Measurements from ENCODE around the gene INO80.

Gene INO80

DNA sequence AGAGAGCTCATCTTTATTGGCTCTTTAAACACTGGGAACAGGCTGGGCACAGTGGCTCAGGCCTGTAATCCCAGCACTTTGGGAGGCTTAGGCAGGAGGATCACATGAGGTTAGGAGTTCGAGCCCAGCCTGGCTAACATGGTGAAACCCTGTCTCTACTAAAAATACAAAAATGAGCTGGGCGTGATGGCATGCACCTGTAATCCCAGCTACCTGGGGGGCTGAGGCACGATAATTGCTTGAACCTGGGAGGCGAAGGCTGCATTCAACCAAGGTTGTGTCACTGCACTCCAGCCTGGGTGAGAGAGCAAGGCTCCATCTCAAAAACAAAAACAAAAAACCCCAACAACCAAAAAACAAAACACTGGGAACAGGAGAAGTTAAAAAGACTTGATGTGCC, 90.7 kb downstream of the INO80 start:
- H3K4me3 ChIP-seq (ENCODE audit: low read depth in 1 of 2, low read length in 1 of 2) = no peak overlapping the region
- H3K27me3 ChIP-seq = no peaks in the 10 kb centered on the region
- no peaks in the 10 kb centered on the region for H3K4me1 ChIP-seq (ENCODE audit: control insufficient read depth in 1 of 2, insufficient read depth in 1 of 2, low read depth in 1 of 2, low read length in 1 of 2)
- TF ChIP-seq, protein P1, sequence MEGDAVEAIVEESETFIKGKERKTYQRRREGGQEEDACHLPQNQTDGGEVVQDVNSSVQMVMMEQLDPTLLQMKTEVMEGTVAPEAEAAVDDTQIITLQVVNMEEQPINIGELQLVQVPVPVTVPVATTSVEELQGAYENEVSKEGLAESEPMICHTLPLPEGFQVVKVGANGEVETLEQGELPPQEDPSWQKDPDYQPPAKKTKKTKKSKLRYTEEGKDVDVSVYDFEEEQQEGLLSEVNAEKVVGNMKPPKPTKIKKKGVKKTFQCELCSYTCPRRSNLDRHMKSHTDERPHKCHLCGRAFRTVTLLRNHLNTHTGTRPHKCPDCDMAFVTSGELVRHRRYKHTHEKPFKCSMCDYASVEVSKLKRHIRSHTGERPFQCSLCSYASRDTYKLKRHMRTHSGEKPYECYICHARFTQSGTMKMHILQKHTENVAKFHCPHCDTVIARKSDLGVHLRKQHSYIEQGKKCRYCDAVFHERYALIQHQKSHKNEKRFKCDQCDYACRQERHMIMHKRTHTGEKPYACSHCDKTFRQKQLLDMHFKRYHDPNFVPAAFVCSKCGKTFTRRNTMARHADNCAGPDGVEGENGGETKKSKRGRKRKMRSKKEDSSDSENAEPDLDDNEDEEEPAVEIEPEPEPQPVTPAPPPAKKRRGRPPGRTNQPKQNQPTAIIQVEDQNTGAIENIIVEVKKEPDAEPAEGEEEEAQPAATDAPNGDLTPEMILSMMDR (IDR thresholded peaks at IDR 0.05) = no peak
- H3K27ac ChIP-seq = no peak overlapping the region
- peaks cover 41% of the 10 kb centered on the region for H3K36me3 ChIP-seq
- no peaks in the 10 kb centered on the region for H3K9me3 ChIP-seq

- no peaks in the 10 kb centered on the region for H3K4me1 ChIP-seq (ENCODE audit: control insufficient read depth in 1 of 2, insufficient read depth in 1 of 2, low read depth in 1 of 2, low read length in 1 of 2)
- H3K27me3 ChIP-seq = no peaks in the 10 kb centered on the region
- H3K36me3 ChIP-seq = peaks cover 46% of the 10 kb centered on the region
- H3K9me3 ChIP-seq = no peaks in the 10 kb centered on the region
- no peak overlapping the region for H3K27ac ChIP-seq
- TF ChIP-seq, protein P1 (IDR thresholded peaks at IDR 0.05) = no peak
- no peak overlapping the region for H3K4me3 ChIP-seq (ENCODE audit: low read depth in 1 of 2, low read length in 1 of 2)
Measured at GRCh38 chr15:41024885-41025284, 91.2 kb downstream of the INO80 start.

GRCh38 chr15:41024131-41024530, 91.9 kb downstream of the INO80 start:
- peaks cover 50% of the 10 kb centered on the region for H3K36me3 ChIP-seq
- no peak overlapping the region for H3K27ac ChIP-seq
- no peak overlapping the region for H3K4me3 ChIP-seq (ENCODE audit: low read depth in 1 of 2, low read length in 1 of 2)
- H3K27me3 ChIP-seq = no peaks in the 10 kb centered on the region
- TF ChIP-seq, protein P1 (IDR thresholded peaks at IDR 0.05) = no peak
- no peaks in the 10 kb centered on the region for H3K4me1 ChIP-seq (ENCODE audit: control insufficient read depth in 1 of 2, insufficient read depth in 1 of 2, low read depth in 1 of 2, low read length in 1 of 2)
- H3K9me3 ChIP-seq = no peaks in the 10 kb centered on the region

DNA sequence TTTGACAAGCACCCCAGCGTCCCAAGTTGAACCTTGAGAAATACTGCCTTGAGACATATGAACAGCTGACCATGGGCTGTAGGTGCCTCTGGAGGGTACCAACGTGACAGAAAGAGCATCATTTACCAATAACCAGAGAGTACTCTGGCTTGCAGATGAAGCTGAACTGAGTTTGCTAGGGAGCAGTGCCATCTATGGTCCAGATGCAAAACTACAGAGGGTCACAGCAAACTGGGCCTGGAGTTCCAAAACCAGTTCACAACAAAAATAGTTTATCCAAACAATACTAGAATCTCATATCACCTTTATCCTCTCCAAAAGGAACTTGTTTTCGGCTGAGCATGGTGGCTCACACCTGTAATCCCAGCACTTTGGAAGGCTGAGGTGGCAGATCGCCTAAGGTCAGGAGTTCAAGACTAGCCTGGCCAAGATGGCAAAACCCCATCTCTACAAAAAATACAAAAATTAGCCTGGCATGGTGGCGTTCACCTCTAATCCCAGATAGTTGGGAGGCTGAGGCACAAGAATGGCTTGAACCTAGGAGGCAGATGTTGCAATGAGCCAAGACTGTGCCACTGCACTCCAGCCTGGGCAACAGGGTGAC, 93.5 kb downstream of the INO80 start:
- H3K27ac ChIP-seq = no peak overlapping the region
- H3K36me3 ChIP-seq = peaks cover 52% of the 10 kb centered on the region

DNA sequence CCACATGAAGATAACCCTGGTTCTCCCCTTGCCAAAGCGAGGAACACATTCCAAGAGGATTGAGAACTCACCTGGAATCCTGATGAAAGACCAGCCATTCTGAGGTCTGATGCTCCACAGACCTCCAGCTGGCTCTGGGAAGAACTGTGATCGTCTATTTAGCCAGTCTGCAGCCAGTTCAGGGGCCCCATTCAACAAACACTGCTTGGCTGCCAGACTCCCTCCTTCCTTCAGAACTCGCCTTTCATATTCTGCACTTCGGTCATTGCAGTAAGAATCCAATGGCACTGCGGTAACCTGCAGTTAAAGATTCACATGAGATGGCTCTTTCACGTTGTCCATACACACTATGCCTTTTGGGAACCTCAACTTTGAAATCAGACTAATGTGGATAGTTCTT, 95.3 kb downstream of the INO80 start:
- no peak overlapping the region for H3K27ac ChIP-seq
- no peaks in the 10 kb centered on the region for H3K27me3 ChIP-seq
- TF ChIP-seq, protein P1 (IDR thresholded peaks at IDR 0.05) = no peak
- H3K9me3 ChIP-seq = no peaks in the 10 kb centered on the region
- peaks cover 43% of the 10 kb centered on the region for H3K36me3 ChIP-seq
- no peak overlapping the region for H3K4me3 ChIP-seq (ENCODE audit: low read depth in 1 of 2, low read length in 1 of 2)
- peaks cover 0 to 3% of the 10 kb centered on the region in 2 experiments for H3K4me1 ChIP-seq (ENCODE audit: control insufficient read depth in 1 of 2, insufficient read depth in 1 of 2, low read depth in 1 of 2, low read length in 1 of 2)

More for the DNA sequence above, 93.5 kb downstream of the INO80 start:
- H3K9me3 ChIP-seq = no peaks in the 10 kb centered on the region
- TF ChIP-seq, protein P1 (IDR thresholded peaks at IDR 0.05) = no peak
- no peak overlapping the region for H3K4me3 ChIP-seq (ENCODE audit: low read depth in 1 of 2, low read length in 1 of 2)
- H3K27me3 ChIP-seq = no peaks in the 10 kb centered on the region
- peaks cover 0 to under 1% of the 10 kb centered on the region in 2 experiments for H3K4me1 ChIP-seq (ENCODE audit: control insufficient read depth in 1 of 2, insufficient read depth in 1 of 2, low read depth in 1 of 2, low read length in 1 of 2)
